ENCODE data around the gene CASP8AP2. TPM values are rescaled to one million over a fixed set of nuclear protein-coding genes. Genes with fewer than 3 reads are reported as not detected.
"Not testable (repeated sequence)": the region's sequence is repeated elsewhere in the genome, so short reads cannot be mapped to it uniquely, and the experiment has no call there.

CASP8AP2 gene
- total RNA-seq, 2 experiments from 2014 or later = 33.3 to 33.6 TPM

DNA sequence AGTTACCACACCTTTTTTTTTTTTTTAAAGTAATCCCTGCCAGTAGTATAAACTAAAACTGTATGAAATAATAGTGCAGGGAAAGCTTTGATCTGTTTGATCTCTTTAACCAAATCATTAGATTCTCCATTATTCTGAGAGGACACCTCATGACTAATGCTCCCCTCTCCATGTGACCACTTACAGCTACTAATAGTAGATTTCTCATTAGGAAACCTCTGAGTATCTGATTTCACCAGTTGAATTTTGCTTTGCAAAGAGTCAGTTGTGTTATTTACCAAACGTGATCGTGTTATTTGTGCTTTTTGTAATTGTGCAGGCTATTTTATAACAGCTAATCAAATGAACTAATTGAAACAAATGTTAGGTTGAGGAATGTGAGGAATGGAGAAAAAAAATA lies 12.5 kb downstream of the CASP8AP2 start:
- no peaks in the 10 kb centered on the region for H3K9me3 Mint-ChIP-seq
- TF ChIP-seq, protein P1, sequence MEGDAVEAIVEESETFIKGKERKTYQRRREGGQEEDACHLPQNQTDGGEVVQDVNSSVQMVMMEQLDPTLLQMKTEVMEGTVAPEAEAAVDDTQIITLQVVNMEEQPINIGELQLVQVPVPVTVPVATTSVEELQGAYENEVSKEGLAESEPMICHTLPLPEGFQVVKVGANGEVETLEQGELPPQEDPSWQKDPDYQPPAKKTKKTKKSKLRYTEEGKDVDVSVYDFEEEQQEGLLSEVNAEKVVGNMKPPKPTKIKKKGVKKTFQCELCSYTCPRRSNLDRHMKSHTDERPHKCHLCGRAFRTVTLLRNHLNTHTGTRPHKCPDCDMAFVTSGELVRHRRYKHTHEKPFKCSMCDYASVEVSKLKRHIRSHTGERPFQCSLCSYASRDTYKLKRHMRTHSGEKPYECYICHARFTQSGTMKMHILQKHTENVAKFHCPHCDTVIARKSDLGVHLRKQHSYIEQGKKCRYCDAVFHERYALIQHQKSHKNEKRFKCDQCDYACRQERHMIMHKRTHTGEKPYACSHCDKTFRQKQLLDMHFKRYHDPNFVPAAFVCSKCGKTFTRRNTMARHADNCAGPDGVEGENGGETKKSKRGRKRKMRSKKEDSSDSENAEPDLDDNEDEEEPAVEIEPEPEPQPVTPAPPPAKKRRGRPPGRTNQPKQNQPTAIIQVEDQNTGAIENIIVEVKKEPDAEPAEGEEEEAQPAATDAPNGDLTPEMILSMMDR (IDR thresholded peaks at IDR 0.05) = no peak
- H3K27ac Mint-ChIP-seq = no peak overlapping the region
- intact Hi-C loops (cut with micrococcal nuclease) = no loop called here
- H3K4me3 Mint-ChIP-seq = no peak overlapping the region
- POLR2A ChIA-PET = no interaction called here
- peaks cover 33% of the 10 kb centered on the region for H3K4me1 Mint-ChIP-seq (ENCODE audit: low read depth)
- H3K36me3 Mint-ChIP-seq (ENCODE audit: low read depth) = peaks cover 24% of the 10 kb centered on the region
- H3K27me3 Mint-ChIP-seq = no peaks in the 10 kb centered on the region
- CTCF ChIA-PET = no interaction called here
- DNase-seq (no peak), ATAC-seq (no peak)

DNA sequence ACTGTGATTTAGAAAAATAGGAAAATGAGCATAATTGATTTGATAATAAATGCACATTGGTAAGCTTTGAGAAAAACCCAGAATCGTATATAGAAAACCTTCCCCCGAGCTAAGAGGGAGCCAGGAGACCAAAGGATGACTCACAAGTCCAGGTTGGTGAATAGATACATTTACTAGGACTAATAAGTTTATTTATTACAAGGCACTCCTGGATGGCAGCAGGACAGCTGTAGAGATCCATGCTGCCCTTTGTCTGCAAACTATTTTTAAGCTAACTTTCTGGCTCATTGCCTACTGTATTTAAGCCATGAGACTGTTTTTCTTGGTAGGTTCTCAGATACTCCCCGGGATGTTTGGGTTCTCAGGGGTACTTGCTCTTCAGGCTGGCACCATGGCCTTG lies 13.4 kb downstream of the CASP8AP2 start:
- peaks cover 32% of the 10 kb centered on the region for H3K4me1 Mint-ChIP-seq (ENCODE audit: low read depth)
- no peaks in the 10 kb centered on the region for H3K27me3 Mint-ChIP-seq
- ATAC-seq (no peak), DNase-seq (no peak)
- H3K27ac Mint-ChIP-seq = no peak overlapping the region
- TF ChIP-seq, protein P1 (IDR thresholded peaks at IDR 0.05) = no peak
- no peak overlapping the region for H3K4me3 Mint-ChIP-seq
- CTCF ChIA-PET = interaction anchor here (1.3 kb wide), 1 partner anchor 10 kb away, joined by 3 read pairs; no protein-coding TSS in a partner anchor
- peaks cover 23% of the 10 kb centered on the region for H3K36me3 Mint-ChIP-seq (ENCODE audit: low read depth)
- POLR2A ChIA-PET = no interaction called here
- intact Hi-C loops (cut with micrococcal nuclease) = no loop called here
- H3K9me3 Mint-ChIP-seq = no peaks in the 10 kb centered on the region

DNA sequence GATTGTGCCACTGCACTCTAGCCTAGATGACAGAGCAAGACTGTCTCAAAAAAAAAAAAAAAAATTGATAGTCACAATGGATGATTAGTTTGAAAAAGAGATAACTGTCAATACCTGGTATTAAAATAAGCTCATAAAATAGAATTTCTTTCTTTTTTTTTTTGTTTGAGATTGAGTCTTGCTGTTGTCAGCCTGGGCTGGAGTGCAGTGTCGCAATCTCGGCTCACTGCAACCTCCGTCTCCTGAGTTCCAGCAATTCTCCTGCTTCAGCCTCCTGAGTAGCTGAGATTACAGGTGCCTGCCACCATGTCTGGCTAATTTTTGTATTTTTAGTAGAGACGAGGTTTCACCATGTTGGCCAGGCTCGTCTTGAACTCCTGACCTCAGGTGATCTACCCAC lies 17.8 kb downstream of the CASP8AP2 start:
- H3K27ac Mint-ChIP-seq; H3K9me3 Mint-ChIP-seq; CTCF ChIA-PET; POLR2A ChIA-PET; H3K4me3 Mint-ChIP-seq; H3K27me3 Mint-ChIP-seq; DNase-seq; intact Hi-C loops (cut with micrococcal nuclease); ATAC-seq: not testable (repeated sequence)
- H3K36me3 Mint-ChIP-seq (ENCODE audit: low read depth) = peaks cover 30% of the 10 kb centered on the region
- H3K4me1 Mint-ChIP-seq (ENCODE audit: low read depth) = peaks cover 21% of the 10 kb centered on the region

DNA sequence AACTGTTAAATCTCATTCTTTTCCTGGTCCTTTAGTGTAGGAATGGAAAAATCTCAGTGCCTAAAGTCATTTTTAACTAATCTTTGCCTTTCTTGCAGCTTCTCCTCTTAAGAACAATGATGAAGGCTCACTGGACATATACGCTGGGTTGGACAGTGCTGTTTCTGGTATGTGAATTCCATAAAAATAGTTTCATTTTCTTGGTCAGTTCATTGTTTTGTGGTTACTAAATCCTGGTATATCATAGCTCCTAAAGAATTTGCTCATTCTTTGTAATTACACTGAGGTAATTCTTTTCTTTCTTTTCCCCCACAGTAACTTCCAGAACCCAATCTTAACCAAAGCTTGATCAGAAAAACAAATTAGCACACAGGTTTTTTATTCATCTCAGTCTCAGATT lies 23.4 kb downstream of the CASP8AP2 start:
- intact Hi-C loops (cut with micrococcal nuclease) = no loop called here
- TF ChIP-seq, protein P1 (IDR thresholded peaks at IDR 0.05) = no peak
- Mint-ChIP-seq H3K27ac (no peak overlapping the region), H3K4me1 (ENCODE audit: low read depth) (peaks cover 9% of the 10 kb centered on the region), H3K4me3 (no peak overlapping the region), H3K27me3 (no peaks in the 10 kb centered on the region), H3K36me3 (ENCODE audit: low read depth) (peaks cover 50% of the 10 kb centered on the region), H3K9me3 (no peaks in the 10 kb centered on the region)
- ChIA-PET CTCF (no interaction called here), POLR2A (no interaction called here)
- DNase-seq (no peak), ATAC-seq (no peak)

DNA sequence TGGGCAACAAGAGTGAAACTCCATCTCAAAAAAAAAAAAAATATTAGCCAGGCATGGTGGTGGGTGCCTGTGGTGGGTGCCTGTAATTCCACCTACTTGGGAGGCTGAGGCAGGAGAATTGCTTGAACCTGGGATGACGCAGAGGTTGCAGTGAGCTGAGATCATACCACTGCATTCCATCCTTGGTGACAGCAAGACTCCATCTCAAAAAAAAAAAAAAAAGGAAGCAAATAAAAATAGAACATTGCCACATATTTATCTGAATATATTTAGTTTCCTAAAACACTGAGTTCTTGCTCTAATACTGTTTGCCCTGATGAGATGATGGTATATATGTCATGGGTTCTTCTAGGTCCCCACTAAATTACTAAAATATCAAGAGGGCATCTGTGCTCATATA lies 28.4 kb downstream of the CASP8AP2 start:
- intact Hi-C loops (cut with micrococcal nuclease) = no loop called here
- CTCF ChIA-PET = no interaction called here
- H3K4me3 Mint-ChIP-seq = no peak overlapping the region
- DNase-seq (no peak), ATAC-seq (no peak)
- no peak overlapping the region for H3K27ac Mint-ChIP-seq
- H3K36me3 Mint-ChIP-seq (ENCODE audit: low read depth) = peaks cover 60% of the 10 kb centered on the region
- POLR2A ChIA-PET = no interaction called here
- peaks cover 9% of the 10 kb centered on the region for H3K4me1 Mint-ChIP-seq (ENCODE audit: low read depth)
- TF ChIP-seq, protein P1 (IDR thresholded peaks at IDR 0.05) = no peak
- H3K9me3 Mint-ChIP-seq = no peaks in the 10 kb centered on the region
- H3K27me3 Mint-ChIP-seq = no peaks in the 10 kb centered on the region

DNA sequence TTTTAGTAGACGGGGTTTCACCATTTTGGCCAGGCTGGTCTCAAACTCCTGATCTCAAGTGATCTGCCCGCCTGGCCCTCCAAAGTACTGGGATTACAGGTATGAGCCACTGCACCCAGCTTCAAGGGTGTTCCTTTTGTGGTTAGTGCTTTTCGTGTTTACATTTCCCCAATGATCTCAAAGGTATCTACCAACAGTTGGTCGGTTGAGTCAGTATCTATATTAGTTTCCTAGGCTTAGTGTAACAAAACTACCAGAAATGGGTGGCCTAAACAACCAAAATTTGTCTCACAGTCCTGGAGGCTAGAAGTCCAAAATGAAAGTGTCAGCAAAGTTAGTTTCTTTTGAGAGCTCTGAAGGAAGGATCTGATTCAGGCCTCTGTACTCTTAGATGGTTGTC lies 30.1 kb downstream of the CASP8AP2 start:
- H3K27me3 Mint-ChIP-seq = no peaks in the 10 kb centered on the region
- TF ChIP-seq, protein P1 (IDR thresholded peaks at IDR 0.05) = no peak
- H3K4me3 Mint-ChIP-seq = no peak overlapping the region
- peak overlapping the region; percentile 48 for H3K27ac Mint-ChIP-seq
- no peaks in the 10 kb centered on the region for H3K9me3 Mint-ChIP-seq
- CTCF ChIA-PET = no interaction called here
- POLR2A ChIA-PET = interaction anchor here (0.7 kb wide), 1 partner anchor 10 kb away, joined by 3 read pairs; no protein-coding TSS in a partner anchor
- peaks cover 62% of the 10 kb centered on the region for H3K36me3 Mint-ChIP-seq (ENCODE audit: low read depth)
- intact Hi-C loops (cut with micrococcal nuclease) = no loop called here
- ATAC-seq (peak; percentile 61), DNase-seq (peak; percentile 3)
- H3K4me1 Mint-ChIP-seq (ENCODE audit: low read depth) = peaks cover 9% of the 10 kb centered on the region
